GM23338 (cell line): Measurements from ENCODE around the gene CYP2W1.

Experiments
- CREB1 ChIP-seq: fragments of 250-450 bp; sonication (Bioruptor Pico); IDR thresholded peaks from 2 replicates; pipeline ENCODE4 v1.5.0; 2020; ENCODE audit warnings: low read depth, mild to moderate bottlenecking, moderate library complexity
- CTCF ChIP-seq, 2 experiments: fragments of 200-600 bp in 1 of 2; sonication (generic) in 1 of 2; conservative IDR thresholded peaks; 2 replicates each; pipeline versions ENCODE4 v1.5.1 to v1.6.1; 2016 to 2017; ENCODE audit warnings: antibody characterized with exemption in 2 of 2, low read depth in 2 of 2, mild to moderate bottlenecking in 2 of 2, moderate library complexity in 1 of 2
- EZH2 ChIP-seq: fragments of 200-600 bp; sonication (generic); IDR thresholded peaks from one replicate; pipeline ENCODE4 v1.8.0; 2017; ENCODE audit warnings: antibody characterized with exemption, mild to moderate bottlenecking, low read depth; ENCODE audit not compliant: unreplicated experiment
- STAT1 ChIP-seq: IDR thresholded peaks from one replicate; pipeline ENCODE4 v1.6.1; 2016; ENCODE audit warnings: antibody characterized with exemption; ENCODE audit not compliant: unreplicated experiment

GRCh38 chr7:940599-941408 lies 42.2 kb upstream of the CYP2W1 start:
- TF ChIP-seq CTCF (conservative IDR thresholded peaks at IDR 0.05; ENCODE audit: low read depth in 2 of 2), result no peak
- no peak for TF ChIP-seq CREB1 (CRISPR knock-in tag)
- no peak for TF ChIP-seq EZH2
- no peak for TF ChIP-seq STAT1
